K562 (cell line): ENCODE results near the gene ARG1. TPM values are rescaled to one million over a fixed set of nuclear protein-coding genes. Genes with fewer than 3 reads are reported as not detected.

Experiments used
- ATAC-seq: fragments of 200-7000 bp; cut with Tn5 transposase; 3 replicates; pipeline ENCODE4 v1.9.1; 2020; ENCODE audit warnings: moderate library complexity
- BruUV-seq: library from RNA; stranded (reverse); fragments of 400-500 nt; replicated peaks from 2 replicates; lab custom pipeline; 2021; lab: Mats Ljungman, UMichigan
- CTCF ChIA-PET: fragments of 300-600 bp; formaldehyde crosslinking; extraction: SDS; loops from one replicate; lab custom pipeline; 2021; ENCODE audit warnings: low intra/inter-chr PET ratio; lab: Yijun Ruan, JAX
- POLR2A ChIA-PET: fragments of 300-600, 350-650 bp; sonication (Branson Sonifier 250); formaldehyde crosslinking; extraction: SDS; loops from one replicate; lab custom pipeline; 2021; ENCODE audit warnings: antibody characterized with exemption, inconsistent platforms; lab: Yijun Ruan, JAX
- DNase-seq, 4 experiments: peaks; one replicate each; pipeline versions ENCODE4 v3.0.0 to v3.0.0-alpha.2; 2011 to 2018; ENCODE audit warnings: low spot score in 3 of 4, mixed read lengths in 3 of 4; ENCODE audit errors: extremely low read depth in 1 of 4
- FAIRE-seq: peaks from 2 replicates; lab custom pipeline; 2011; peaks lifted over from hg19 to GRCh38; lab: Jason Lieb, UNC
- H2AFZ ChIP-seq: 2 replicates; pipeline ENCODE4 v1.6.0; 2011; ENCODE audit warnings: low read depth, low read length, control low read depth, inconsistent platforms
- H3K27ac ChIP-seq: fragments of 200-600 bp; 3 replicates; pipeline ENCODE4 v1.8.0; 2011; ENCODE audit warnings: low read depth, mild to moderate bottlenecking, control low read depth, inconsistent platforms, low read length, moderate library complexity, mixed read lengths; ENCODE audit errors: extremely low read depth
- H3K27me3 ChIP-seq, 2 experiments: fragments of 300-600 bp in 1 of 2; 2 replicates in 1 of 2; 3 replicates in 1 of 2; pipeline versions ENCODE4 v1.6.0 to v1.8.0; 2011; ENCODE audit warnings: inconsistent platforms in 2 of 2, low read length in 2 of 2, mild to moderate bottlenecking in 1 of 2, mixed read lengths in 1 of 2, moderate library complexity in 1 of 2; ENCODE audit not compliant: control insufficient read depth in 2 of 2, insufficient read depth in 2 of 2
- H3K36me3 ChIP-seq: fragments of 300-600 bp; 3 replicates; pipeline ENCODE4 v1.8.0; 2011; ENCODE audit warnings: mild to moderate bottlenecking, low read length, inconsistent platforms; ENCODE audit not compliant: control insufficient read depth, insufficient read depth
- H3K4me1 ChIP-seq, 2 experiments: fragments of 200-600 bp in 1 of 2; replicated peaks in 1 of 2; 2 replicates in 1 of 2; 3 replicates in 1 of 2; pipeline versions ENCODE4 v1.5.1 to v1.8.0; 2011; ENCODE audit warnings: inconsistent platforms in 2 of 2, low read length in 2 of 2, mild to moderate bottlenecking in 1 of 2, mixed read lengths in 1 of 2, moderate library complexity in 1 of 2; ENCODE audit not compliant: control insufficient read depth in 2 of 2, insufficient read depth in 2 of 2
- H3K4me2 ChIP-seq: 2 replicates; pipeline ENCODE4 v1.6.1; 2011; ENCODE audit warnings: low read length, control low read depth, inconsistent platforms, mixed read lengths; ENCODE audit not compliant: insufficient read depth
- H3K4me3 ChIP-seq: fragments of 200-600 bp; sonication (generic), shearing (Covaris generic); 2 replicates; pipeline ENCODE4 v1.5.1; 2016; ENCODE audit warnings: control low read depth, inconsistent platforms
- H3K79me2 ChIP-seq: fragments of 200-600 bp; 3 replicates; pipeline ENCODE4 v1.8.0; 2011; ENCODE audit warnings: low read length, inconsistent platforms; ENCODE audit not compliant: control insufficient read depth, insufficient read depth
- H3K9ac ChIP-seq, 2 experiments: 2 replicates each; pipeline versions ENCODE4 v1.6.0 to v1.6.1; 2011; ENCODE audit warnings: low read depth in 2 of 2, low read length in 2 of 2, control low read depth in 1 of 2, inconsistent platforms in 1 of 2, mild to moderate bottlenecking in 1 of 2, mixed read lengths in 1 of 2; ENCODE audit not compliant: insufficient read depth in 1 of 2
- H3K9me1 ChIP-seq: one replicate; pipeline ENCODE4 v1.6.0; 2011; ENCODE audit warnings: inconsistent platforms, mild to moderate bottlenecking, low read length, moderate library complexity; ENCODE audit not compliant: control insufficient read depth, insufficient read depth
- H3K9me3 ChIP-seq: replicated peaks from 2 replicates; pipeline ENCODE4 v1.5.1; 2011; ENCODE audit warnings: low read depth, low read length, inconsistent platforms; ENCODE audit not compliant: control insufficient read depth, insufficient read depth
- H4K20me1 ChIP-seq: replicated peaks from 2 replicates; pipeline ENCODE4 v1.6.1; 2011; ENCODE audit warnings: low read length, inconsistent platforms, mixed read lengths; ENCODE audit not compliant: control insufficient read depth, insufficient read depth
- BRF1 ChIP-seq: IDR thresholded peaks from 3 replicates; pipeline ENCODE4 v1.6.1; 2011; ENCODE audit warnings: borderline replicate concordance, mild to moderate bottlenecking; ENCODE audit not compliant: insufficient read length; ENCODE audit errors: extremely low read depth
- CREB3 ChIP-seq: fragments of 450-650 bp; conservative IDR thresholded peaks from 2 replicates; pipeline ENCODE4 v1.6.1; 2016; ENCODE audit warnings: missing genetic modification characterization, low read depth, mild to moderate bottlenecking, missing compliant biosample characterization, moderate library complexity
- DNMT1 ChIP-seq: fragments of 450-650 bp; IDR thresholded peaks from 2 replicates; pipeline ENCODE4 v1.6.1; 2016; ENCODE audit warnings: antibody characterized with exemption, mild to moderate bottlenecking
- RBM17 ChIP-seq: fragments of 200-400 bp; formaldehyde crosslinking; IDR thresholded peaks from 2 replicates; pipeline ENCODE4 v1.6.1; 2017; ENCODE audit warnings: low read depth, mild to moderate bottlenecking, low read length, borderline replicate concordance
- RNF219 ChIP-seq: fragments of 250-450 bp; sonication (Bioruptor Pico); IDR thresholded peaks from 2 replicates; pipeline ENCODE4 v1.5.0; 2022; ENCODE audit warnings: mild to moderate bottlenecking
- SMARCA5 ChIP-seq: fragments of 450-650 bp; IDR thresholded peaks from 2 replicates; pipeline ENCODE4 v1.6.1; 2016
- TRIM24 ChIP-seq, 2 experiments: fragments of 450-650 bp; IDR thresholded peaks; 2 replicates each; pipeline ENCODE4 v1.6.1; 2016
- ZNF12 ChIP-seq: sonication (generic); formaldehyde crosslinking; IDR thresholded peaks from 2 replicates; pipeline ENCODE4 v1.4.0; 2020; ENCODE audit warnings: mild to moderate bottlenecking, missing genetic modification reagents
- WGBS: fragments of 100-300 bp; shearing (Covaris generic); methylation state at CpG from one replicate; pipeline ENCODE4 v1.1.6; 2016; ENCODE audit warnings: low coverage, mixed read lengths; ENCODE audit not compliant: insufficient coverage; ENCODE audit errors: missing lambda C conversion rate; 5-methylcytosine and 5-hydroxymethylcytosine counted together
- in situ Hi-C: fragments of 300-500 bp; cut with MboI; formaldehyde crosslinking; loops from 4 replicates; pipeline ENCODE4 v1.15.0; 2018; ENCODE audit warnings: inconsistent platforms, mixed read lengths
- intact Hi-C: fragments of 100-400 bp; cut with micrococcal nuclease; formaldehyde crosslinking; loops from 2 replicates; pipeline ENCODE4 v1.14.2; 2022
- polyA plus RNA-seq, 8 experiments: library from polyadenylated mRNA; depleted of rRNA in 4 of 8; stranded (reverse) in 5 of 8; unstranded in 3 of 8; fragments of >200 nt; fragmentation: Nextera tagmentation in 2 of 8; fragmentation: Illumina TruSeq in 1 of 8; extraction: Ambion mirVana in 2 of 8; extraction: Trizol in 1 of 8; gene quantifications; 2 replicates each; pipeline versions ENCODE4 v1.2.1 to v1.2.3, GENCODE V29; 2011 to 2014; ENCODE audit warnings: inconsistent platforms in 1 of 8, missing spikeins in 1 of 8
- total RNA-seq, 7 experiments: library from RNA; depleted of rRNA in 6 of 7; stranded (reverse); fragments of >200 nt in 6 of 7; fragmentation: Illumina TruSeq in 2 of 7; extraction: Trizol in 2 of 7; gene quantifications; 2 replicates each; pipeline versions ENCODE4 v1.2.1 to v1.2.3, GENCODE V29; 2011 to 2021; ENCODE audit warnings: low replicate concordance in 1 of 7
- TF ChIP-seq, protein P1 (sequence below): fragments of 250-450 bp; sonication (Bioruptor Pico); IDR thresholded peaks from 2 replicates; pipeline ENCODE4 v1.4.0; 2020; ENCODE audit warnings: mild to moderate bottlenecking
- TF ChIP-seq, protein P2 (sequence below): IDR thresholded peaks from 2 replicates; pipeline ENCODE4 v1.6.1; 2014; ENCODE audit warnings: antibody characterized with exemption

The ARG1 gene
- total and polyA plus RNA-seq, 9 of the 15 experiments (the other 6 are each of a cell fraction or from before 2014, with no cell fraction given), result 0.03 to 0.20 (median 0.08) TPM; not detected in 3

GRCh38 chr6:131592935-131593334 is 19.9 kb downstream of the ARG1 start:
- H3K79me2 ChIP-seq, result no peaks in the 10 kb centered on the region
- no peak overlapping the region for H3K4me2 ChIP-seq
- no TSS peak for BruUV-seq
- ChIA-PET POLR2A (no interaction called here), CTCF (no interaction called here)
- no peak for TF ChIP-seq SMARCA5
- TF ChIP-seq RBM17, result no peak
- TF ChIP-seq, protein P1, sequence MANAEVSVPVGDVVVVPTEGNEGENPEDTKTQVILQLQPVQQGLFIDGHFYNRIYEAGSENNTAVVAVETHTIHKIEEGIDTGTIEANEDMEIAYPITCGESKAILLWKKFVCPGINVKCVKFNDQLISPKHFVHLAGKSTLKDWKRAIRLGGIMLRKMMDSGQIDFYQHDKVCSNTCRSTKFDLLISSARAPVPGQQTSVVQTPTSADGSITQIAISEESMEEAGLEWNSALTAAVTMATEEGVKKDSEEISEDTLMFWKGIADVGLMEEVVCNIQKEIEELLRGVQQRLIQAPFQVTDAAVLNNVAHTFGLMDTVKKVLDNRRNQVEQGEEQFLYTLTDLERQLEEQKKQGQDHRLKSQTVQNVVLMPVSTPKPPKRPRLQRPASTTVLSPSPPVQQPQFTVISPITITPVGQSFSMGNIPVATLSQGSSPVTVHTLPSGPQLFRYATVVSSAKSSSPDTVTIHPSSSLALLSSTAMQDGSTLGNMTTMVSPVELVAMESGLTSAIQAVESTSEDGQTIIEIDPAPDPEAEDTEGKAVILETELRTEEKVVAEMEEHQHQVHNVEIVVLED, result no peak
- no peak for TF ChIP-seq ZNF12 (CRISPR knock-in tag)
- no peak for TF ChIP-seq CREB3 (tag)
- TF ChIP-seq, protein P2, sequence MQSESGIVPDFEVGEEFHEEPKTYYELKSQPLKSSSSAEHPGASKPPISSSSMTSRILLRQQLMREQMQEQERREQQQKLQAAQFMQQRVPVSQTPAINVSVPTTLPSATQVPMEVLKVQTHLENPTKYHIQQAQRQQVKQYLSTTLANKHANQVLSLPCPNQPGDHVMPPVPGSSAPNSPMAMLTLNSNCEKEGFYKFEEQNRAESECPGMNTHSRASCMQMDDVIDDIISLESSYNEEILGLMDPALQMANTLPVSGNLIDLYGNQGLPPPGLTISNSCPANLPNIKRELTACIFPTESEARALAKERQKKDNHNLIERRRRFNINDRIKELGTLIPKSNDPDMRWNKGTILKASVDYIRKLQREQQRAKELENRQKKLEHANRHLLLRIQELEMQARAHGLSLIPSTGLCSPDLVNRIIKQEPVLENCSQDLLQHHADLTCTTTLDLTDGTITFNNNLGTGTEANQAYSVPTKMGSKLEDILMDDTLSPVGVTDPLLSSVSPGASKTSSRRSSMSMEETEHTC, result no peak
- no peak for TF ChIP-seq RNF219
- TF ChIP-seq TRIM24 (IDR thresholded peaks at IDR 0.05), result no peak
- no peak for TF ChIP-seq DNMT1
- no peak for TF ChIP-seq BRF1
- no peaks in the 10 kb centered on the region for H3K27me3 ChIP-seq
- FAIRE-seq (peak; percentile 15), DNase-seq (no peak), ATAC-seq (no peak)
- H4K20me1 ChIP-seq, result no peaks in the 10 kb centered on the region
- no peak overlapping the region for H3K4me3 ChIP-seq
- H2AFZ ChIP-seq, result no peak overlapping the region
- H3K36me3 ChIP-seq, result peaks cover 82% of the 10 kb centered on the region
- in situ Hi-C loops, result no loop called here
- WGBS, result 91% methylated on average over 2 of the region's 2 CpGs
- H3K9me1 ChIP-seq, result no peaks in the 10 kb centered on the region
- no peak overlapping the region for H3K9ac ChIP-seq
- no peak overlapping the region for H3K27ac ChIP-seq
- H3K4me1 ChIP-seq, result no peaks in the 10 kb centered on the region
- H3K9me3 ChIP-seq, result no peaks in the 10 kb centered on the region
- intact Hi-C loops, result no loop called here
